ENCODE data around the gene MAPK7.

DNA sequence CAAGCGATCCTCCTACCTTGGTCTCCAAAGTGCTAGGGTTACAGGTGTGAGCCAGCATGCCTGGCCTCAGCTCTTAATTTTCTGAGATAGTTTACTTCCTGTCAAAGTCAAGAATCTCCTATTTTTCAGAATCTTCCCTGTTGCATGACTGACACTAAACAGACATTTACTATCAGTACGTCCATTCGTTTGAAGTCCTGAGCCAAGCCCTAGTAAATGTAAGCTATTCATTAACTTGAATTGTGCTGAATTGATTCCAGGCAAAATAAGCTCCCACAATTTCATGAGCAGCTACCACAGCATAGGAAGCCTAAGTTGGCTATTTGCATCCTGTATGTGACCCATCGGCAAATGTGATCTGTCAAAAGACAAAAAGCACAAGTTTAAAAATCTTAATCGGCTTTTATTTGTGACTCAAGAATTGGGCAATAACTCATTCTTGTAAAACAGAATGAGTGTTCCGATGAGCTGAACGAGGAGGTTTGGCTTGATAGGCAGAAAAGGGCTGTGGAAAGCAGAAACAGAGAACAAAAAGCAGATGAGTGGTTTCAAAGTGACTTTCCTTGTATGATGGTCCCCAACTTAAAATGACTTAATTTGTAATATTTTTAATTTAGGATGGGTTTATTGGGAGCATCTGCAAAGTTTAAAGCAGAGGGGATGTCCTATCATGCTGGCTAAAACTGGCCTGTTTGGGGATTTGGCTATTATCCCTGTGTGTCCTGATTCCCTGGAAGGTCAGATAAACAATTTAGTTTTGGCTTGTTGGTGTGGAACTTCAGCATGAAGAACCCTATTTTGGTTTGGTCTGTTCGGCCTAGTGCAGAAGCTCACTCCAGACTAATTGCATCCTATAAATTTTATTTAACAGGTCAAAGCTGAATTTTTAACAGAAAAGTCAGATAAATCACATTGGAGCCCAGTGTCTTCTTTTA lies 46.9 kb downstream of the MAPK7 start:
- no peak for TF ChIP-seq TAF1 (IDR thresholded peaks at IDR 0.05; ENCODE audit: low read depth, low read length)
- no peak for TF ChIP-seq POLR2AphosphoS5 (IDR thresholded peaks at IDR 0.05; ENCODE audit: low read depth, low read length)
- no peak for TF ChIP-seq SPI1 (IDR thresholded peaks at IDR 0.05; ENCODE audit: low read depth, low read length)
- TF ChIP-seq POLR2A (IDR thresholded peaks at IDR 0.05; ENCODE audit: low read depth, low read length): no peak
- TF ChIP-seq PAX5 (IDR thresholded peaks at IDR 0.05; ENCODE audit: insufficient read depth, low read length, severe bottlenecking): no peak
- TF ChIP-seq POU2F2 (IDR thresholded peaks at IDR 0.05; ENCODE audit: low read depth, low read length): no peak

Measured in GM12891 (cell line).